WTC11 (cell line): ENCODE results near the gene FAM53A. TPM values are rescaled to one million over a fixed set of nuclear protein-coding genes. Genes with fewer than 3 reads are reported as not detected.

Experiments used
- ATAC-seq: fragments of 200-7000 bp; cut with Tn5 transposase; 2 replicates; pipeline ENCODE4 v1.10.0; 2021; ENCODE audit warnings: mild to moderate bottlenecking, moderate library complexity
- CTCF ChIA-PET: fragments of 300-600 bp; sonication (Branson Sonifier 250); formaldehyde crosslinking; loops from one replicate; lab custom pipeline; 2021; ENCODE audit warnings: antibody characterized with exemption; lab: Charles Lee
- POLR2A ChIA-PET: fragments of 350-600 bp; sonication (Branson Sonifier 250); formaldehyde crosslinking; loops from one replicate; lab custom pipeline; 2021; ENCODE audit warnings: antibody characterized with exemption; lab: Charles Lee
- DNase-seq: peaks from one replicate; pipeline ENCODE4 v3.0.0; 2021; ENCODE audit warnings: low spot score
- H3K27ac Mint-ChIP-seq: 2 replicates; pipeline ENCODE4 v1.8.0; 2021; ENCODE audit warnings: mixed read lengths
- H3K27me3 Mint-ChIP-seq: 2 replicates; pipeline ENCODE4 v1.8.0; 2021; ENCODE audit warnings: low read depth, mild to moderate bottlenecking, moderate library complexity, mixed read lengths
- H3K36me3 Mint-ChIP-seq: 2 replicates; pipeline ENCODE4 v1.8.0; 2021; ENCODE audit warnings: mixed read lengths
- H3K4me1 Mint-ChIP-seq: 2 replicates; pipeline ENCODE4 v1.8.0; 2022; ENCODE audit warnings: mixed read lengths
- H3K4me3 Mint-ChIP-seq: 2 replicates; pipeline ENCODE4 v1.8.0; 2021; ENCODE audit warnings: mild to moderate bottlenecking, moderate library complexity, mixed read lengths
- H3K9me3 Mint-ChIP-seq: 2 replicates; pipeline ENCODE4 v1.8.0; 2021; ENCODE audit warnings: mixed read lengths
- EMX1 ChIP-seq: fragments of 250-450 bp; sonication (Bioruptor Pico); IDR thresholded peaks from 2 replicates; pipeline ENCODE4 v1.8.0; 2021; ENCODE audit warnings: mild to moderate bottlenecking
- ESRRA ChIP-seq: sonication (generic); formaldehyde crosslinking; IDR thresholded peaks from 2 replicates; pipeline ENCODE4 v1.8.1; 2022; ENCODE audit warnings: mild to moderate bottlenecking, missing genetic modification reagents, borderline replicate concordance
- FOXP1 ChIP-seq: sonication (generic); formaldehyde crosslinking; IDR thresholded peaks from 2 replicates; pipeline ENCODE4 v1.8.0; 2022; ENCODE audit warnings: missing genetic modification reagents, mild to moderate bottlenecking, moderate library complexity, borderline replicate concordance
- JAZF1 ChIP-seq: fragments of 250-450 bp; sonication (Bioruptor Pico); IDR thresholded peaks from 2 replicates; pipeline ENCODE4 v1.9.0; 2021; ENCODE audit warnings: moderate library complexity, mild to moderate bottlenecking, inconsistent platforms
- KAT7 ChIP-seq: sonication (generic); formaldehyde crosslinking; IDR thresholded peaks from 2 replicates; pipeline ENCODE4 v1.8.1; 2023; ENCODE audit warnings: missing genetic modification reagents, mild to moderate bottlenecking, borderline replicate concordance
- MXD4 ChIP-seq: fragments of 250-450 bp; sonication (Bioruptor Pico); IDR thresholded peaks from 2 replicates; pipeline ENCODE4 v1.8.0; 2021; ENCODE audit warnings: mild to moderate bottlenecking, moderate library complexity, borderline replicate concordance
- NFATC4 ChIP-seq: fragments of 250-450 bp; sonication (Bioruptor Pico); IDR thresholded peaks from 2 replicates; pipeline ENCODE4 v1.9.0; 2021; ENCODE audit warnings: mild to moderate bottlenecking
- NFYB ChIP-seq: sonication (generic); formaldehyde crosslinking; conservative IDR thresholded peaks from 2 replicates; pipeline ENCODE4 v1.8.0; 2022; ENCODE audit warnings: low read depth, missing genetic modification reagents
- NR3C1 ChIP-seq: sonication (generic); formaldehyde crosslinking; conservative IDR thresholded peaks from 2 replicates; pipeline ENCODE4 v1.8.1; 2023; ENCODE audit warnings: low read depth, mild to moderate bottlenecking, missing genetic modification reagents
- SMAD3 ChIP-seq: sonication (generic); formaldehyde crosslinking; IDR thresholded peaks from 2 replicates; pipeline ENCODE4 v1.8.0; 2022; ENCODE audit warnings: missing genetic modification reagents, mild to moderate bottlenecking, borderline replicate concordance
- SMAD4 ChIP-seq: sonication (generic); formaldehyde crosslinking; IDR thresholded peaks from 2 replicates; pipeline ENCODE4 v1.8.0; 2022; ENCODE audit warnings: mild to moderate bottlenecking, missing genetic modification reagents
- SOX15 ChIP-seq: fragments of 250-450 bp; sonication (Bioruptor Pico); IDR thresholded peaks from 2 replicates; pipeline ENCODE4 v1.9.0; 2021; ENCODE audit warnings: mild to moderate bottlenecking
- TEAD1 ChIP-seq: sonication (generic); formaldehyde crosslinking; IDR thresholded peaks from 2 replicates; pipeline ENCODE4 v1.8.0; 2022; ENCODE audit warnings: mild to moderate bottlenecking, missing genetic modification reagents
- ZNF121 ChIP-seq: sonication (generic); formaldehyde crosslinking; IDR thresholded peaks from 2 replicates; pipeline ENCODE4 v1.8.0; 2023; ENCODE audit warnings: missing genetic modification reagents
- ZNF423 ChIP-seq: fragments of 250-450 bp; sonication (Bioruptor Pico); IDR thresholded peaks from 2 replicates; pipeline ENCODE4 v2.1.2; 2022; ENCODE audit warnings: mild to moderate bottlenecking, moderate library complexity
- total RNA-seq: library from RNA; stranded (reverse); gene quantifications from 3 replicates; pipeline ENCODE4 v1.2.3, GENCODE V29; 2021
- TF ChIP-seq, protein P1 (sequence below): sonication (generic); formaldehyde crosslinking; conservative IDR thresholded peaks from 2 replicates; pipeline ENCODE4 v1.8.1; 2023; ENCODE audit warnings: mild to moderate bottlenecking, low read depth, missing genetic modification reagents, moderate library complexity
- TF ChIP-seq, protein P2 (sequence below): fragments of 250-450 bp; sonication (Bioruptor Pico); IDR thresholded peaks from 2 replicates; pipeline ENCODE4 v1.9.0; 2021; ENCODE audit warnings: mild to moderate bottlenecking
- TF ChIP-seq, protein P3 (sequence below): sonication (generic); formaldehyde crosslinking; IDR thresholded peaks from 2 replicates; pipeline ENCODE4 v1.8.1; 2023; ENCODE audit warnings: mild to moderate bottlenecking, missing genetic modification reagents, moderate library complexity
- TF ChIP-seq, protein P4 (sequence below): sonication (generic); formaldehyde crosslinking; IDR thresholded peaks from 2 replicates; pipeline ENCODE4 v1.8.0; 2023; ENCODE audit warnings: mild to moderate bottlenecking, missing genetic modification reagents
- TF ChIP-seq, protein P5 (sequence below): sonication (generic); formaldehyde crosslinking; conservative IDR thresholded peaks from 2 replicates; pipeline ENCODE4 v1.8.1; 2022; ENCODE audit warnings: mild to moderate bottlenecking, missing genetic modification reagents
- TF ChIP-seq, protein P6 (sequence below): sonication (generic); formaldehyde crosslinking; IDR thresholded peaks from 2 replicates; pipeline ENCODE4 v1.8.0; 2023; ENCODE audit warnings: missing genetic modification reagents, mild to moderate bottlenecking, borderline replicate concordance

Gene FAM53A
- total RNA-seq, 1 experiment from 2014 or later = 2.9 TPM

DNA sequence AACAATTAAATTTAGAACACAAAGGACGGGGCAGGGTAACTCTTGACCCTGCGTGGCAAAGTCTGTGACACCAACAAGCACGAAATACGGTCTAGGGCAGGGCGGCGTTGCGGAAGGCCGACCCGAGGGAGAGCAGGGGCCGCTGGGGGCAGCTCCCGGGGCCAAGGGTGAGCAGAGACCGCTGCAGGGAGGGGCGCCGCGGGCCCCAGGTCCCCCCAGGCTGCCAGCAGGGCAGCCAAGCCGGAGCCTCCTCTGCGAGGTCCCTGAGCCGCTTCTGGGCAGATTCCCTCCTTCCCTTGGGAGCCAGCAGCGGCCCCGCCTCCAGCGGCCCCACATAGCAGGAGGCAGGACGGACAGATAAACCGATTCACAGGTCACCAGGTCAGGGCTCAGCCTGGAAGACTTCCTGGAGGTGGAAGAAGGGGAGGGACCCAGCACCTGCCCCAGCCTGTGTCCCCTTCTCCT, 90.2 kb downstream of the FAM53A start (continued):
- TF ChIP-seq, protein P1, sequence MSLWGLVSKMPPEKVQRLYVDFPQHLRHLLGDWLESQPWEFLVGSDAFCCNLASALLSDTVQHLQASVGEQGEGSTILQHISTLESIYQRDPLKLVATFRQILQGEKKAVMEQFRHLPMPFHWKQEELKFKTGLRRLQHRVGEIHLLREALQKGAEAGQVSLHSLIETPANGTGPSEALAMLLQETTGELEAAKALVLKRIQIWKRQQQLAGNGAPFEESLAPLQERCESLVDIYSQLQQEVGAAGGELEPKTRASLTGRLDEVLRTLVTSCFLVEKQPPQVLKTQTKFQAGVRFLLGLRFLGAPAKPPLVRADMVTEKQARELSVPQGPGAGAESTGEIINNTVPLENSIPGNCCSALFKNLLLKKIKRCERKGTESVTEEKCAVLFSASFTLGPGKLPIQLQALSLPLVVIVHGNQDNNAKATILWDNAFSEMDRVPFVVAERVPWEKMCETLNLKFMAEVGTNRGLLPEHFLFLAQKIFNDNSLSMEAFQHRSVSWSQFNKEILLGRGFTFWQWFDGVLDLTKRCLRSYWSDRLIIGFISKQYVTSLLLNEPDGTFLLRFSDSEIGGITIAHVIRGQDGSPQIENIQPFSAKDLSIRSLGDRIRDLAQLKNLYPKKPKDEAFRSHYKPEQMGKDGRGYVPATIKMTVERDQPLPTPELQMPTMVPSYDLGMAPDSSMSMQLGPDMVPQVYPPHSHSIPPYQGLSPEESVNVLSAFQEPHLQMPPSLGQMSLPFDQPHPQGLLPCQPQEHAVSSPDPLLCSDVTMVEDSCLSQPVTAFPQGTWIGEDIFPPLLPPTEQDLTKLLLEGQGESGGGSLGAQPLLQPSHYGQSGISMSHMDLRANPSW = no peak
- no peak for TF ChIP-seq MXD4 (CRISPR knock-in tag)
- TF ChIP-seq, protein P2, sequence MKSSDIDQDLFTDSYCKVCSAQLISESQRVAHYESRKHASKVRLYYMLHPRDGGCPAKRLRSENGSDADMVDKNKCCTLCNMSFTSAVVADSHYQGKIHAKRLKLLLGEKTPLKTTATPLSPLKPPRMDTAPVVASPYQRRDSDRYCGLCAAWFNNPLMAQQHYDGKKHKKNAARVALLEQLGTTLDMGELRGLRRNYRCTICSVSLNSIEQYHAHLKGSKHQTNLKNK (CRISPR knock-in tag) = no peak
- no peak for TF ChIP-seq KAT7
- TF ChIP-seq ESRRA (CRISPR knock-in tag) = no peak

DNA sequence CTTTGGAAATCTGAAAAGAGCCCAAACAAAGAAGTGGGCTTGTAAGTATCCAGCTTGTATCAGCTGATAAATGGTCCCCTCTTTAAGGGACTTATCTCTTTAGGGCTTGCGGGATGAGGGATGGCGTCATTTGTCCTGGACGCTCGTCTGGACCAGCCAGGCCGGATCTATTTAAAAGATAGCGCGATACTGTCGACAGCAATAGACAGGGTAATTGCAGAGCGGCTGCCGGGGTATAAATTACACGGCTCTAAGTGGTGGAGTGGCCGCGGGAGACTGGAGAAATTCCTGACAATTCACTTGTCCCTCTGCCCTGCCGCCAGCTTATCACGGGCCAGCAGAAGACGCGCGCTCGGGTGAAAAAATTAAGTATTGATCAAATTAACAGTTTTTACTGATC, 90.7 kb downstream of the FAM53A start:
- ChIA-PET CTCF (interaction anchor here (0.7 kb wide), 1 partner anchor 13 kb away, joined by 3 read pairs; no protein-coding TSS in a partner anchor), POLR2A (no interaction called here)
- Mint-ChIP-seq H3K27ac (no peak overlapping the region), H3K4me1 (no peaks in the 10 kb centered on the region), H3K27me3 (peaks cover 3% of the 10 kb centered on the region; the same call in 1 of the 2 replicates), H3K36me3 (peaks cover 8% of the 10 kb centered on the region), H3K9me3 (peaks cover 23% of the 10 kb centered on the region), H3K4me3 (no peak overlapping the region)
- no peak for ATAC-seq
- TF ChIP-seq SMAD3 (CRISPR knock-in tag) (no peak), TEAD1 (CRISPR knock-in tag) (no peak), ZNF121 (CRISPR knock-in tag) (no peak), ESRRA (CRISPR knock-in tag) (no peak), SOX15 (CRISPR knock-in tag) (no peak), NR3C1 (CRISPR knock-in tag) (no peak)
- TF ChIP-seq, protein P3, sequence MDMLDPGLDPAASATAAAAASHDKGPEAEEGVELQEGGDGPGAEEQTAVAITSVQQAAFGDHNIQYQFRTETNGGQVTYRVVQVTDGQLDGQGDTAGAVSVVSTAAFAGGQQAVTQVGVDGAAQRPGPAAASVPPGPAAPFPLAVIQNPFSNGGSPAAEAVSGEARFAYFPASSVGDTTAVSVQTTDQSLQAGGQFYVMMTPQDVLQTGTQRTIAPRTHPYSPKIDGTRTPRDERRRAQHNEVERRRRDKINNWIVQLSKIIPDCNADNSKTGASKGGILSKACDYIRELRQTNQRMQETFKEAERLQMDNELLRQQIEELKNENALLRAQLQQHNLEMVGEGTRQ (CRISPR knock-in tag) = no peak
- TF ChIP-seq, protein P4, sequence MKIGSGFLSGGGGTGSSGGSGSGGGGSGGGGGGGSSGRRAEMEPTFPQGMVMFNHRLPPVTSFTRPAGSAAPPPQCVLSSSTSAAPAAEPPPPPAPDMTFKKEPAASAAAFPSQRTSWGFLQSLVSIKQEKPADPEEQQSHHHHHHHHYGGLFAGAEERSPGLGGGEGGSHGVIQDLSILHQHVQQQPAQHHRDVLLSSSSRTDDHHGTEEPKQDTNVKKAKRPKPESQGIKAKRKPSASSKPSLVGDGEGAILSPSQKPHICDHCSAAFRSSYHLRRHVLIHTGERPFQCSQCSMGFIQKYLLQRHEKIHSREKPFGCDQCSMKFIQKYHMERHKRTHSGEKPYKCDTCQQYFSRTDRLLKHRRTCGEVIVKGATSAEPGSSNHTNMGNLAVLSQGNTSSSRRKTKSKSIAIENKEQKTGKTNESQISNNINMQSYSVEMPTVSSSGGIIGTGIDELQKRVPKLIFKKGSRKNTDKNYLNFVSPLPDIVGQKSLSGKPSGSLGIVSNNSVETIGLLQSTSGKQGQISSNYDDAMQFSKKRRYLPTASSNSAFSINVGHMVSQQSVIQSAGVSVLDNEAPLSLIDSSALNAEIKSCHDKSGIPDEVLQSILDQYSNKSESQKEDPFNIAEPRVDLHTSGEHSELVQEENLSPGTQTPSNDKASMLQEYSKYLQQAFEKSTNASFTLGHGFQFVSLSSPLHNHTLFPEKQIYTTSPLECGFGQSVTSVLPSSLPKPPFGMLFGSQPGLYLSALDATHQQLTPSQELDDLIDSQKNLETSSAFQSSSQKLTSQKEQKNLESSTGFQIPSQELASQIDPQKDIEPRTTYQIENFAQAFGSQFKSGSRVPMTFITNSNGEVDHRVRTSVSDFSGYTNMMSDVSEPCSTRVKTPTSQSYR (CRISPR knock-in tag) = no peak
- DNase-seq = no peak

DNA sequence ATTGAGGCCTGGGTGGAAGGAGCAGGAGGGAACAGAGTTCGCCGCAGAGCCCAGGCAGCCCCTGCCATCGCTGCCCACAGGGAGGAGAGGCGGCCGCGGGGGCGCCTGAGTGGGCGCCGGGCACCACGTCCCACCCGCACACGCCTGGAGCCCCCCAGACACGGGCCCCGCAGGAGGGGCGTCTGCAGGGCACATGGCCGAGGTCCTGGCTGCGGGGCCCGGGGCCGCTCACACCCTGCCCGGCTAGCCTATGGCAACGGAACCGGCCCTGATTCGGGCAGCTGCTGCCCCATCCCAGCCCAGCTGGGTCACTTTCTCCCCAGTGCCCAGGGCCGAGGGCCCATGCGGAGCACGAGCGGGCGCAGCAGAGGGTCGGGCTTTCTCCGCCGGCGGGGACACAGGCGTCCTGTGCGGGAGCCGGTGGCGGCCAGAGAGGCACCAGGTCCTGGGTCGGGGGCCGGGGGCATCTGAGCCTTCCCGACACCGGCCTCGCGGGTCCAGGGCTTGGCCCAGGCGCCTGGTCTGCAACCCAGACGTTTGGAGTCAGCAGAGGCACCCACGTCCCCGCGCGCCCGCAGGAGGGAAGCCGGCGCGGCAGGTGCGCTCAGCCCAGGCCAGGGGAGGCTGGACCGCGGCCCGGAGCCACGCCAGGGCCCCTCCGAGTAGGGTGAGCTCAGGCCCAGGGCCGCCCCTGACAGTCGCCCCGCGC, 91.2 kb downstream of the FAM53A start:
- peak; percentile 34 for ATAC-seq
- ChIA-PET POLR2A (no interaction called here), CTCF (interaction anchor here (0.7 kb wide), 1 partner anchor 14 kb away, joined by 3 read pairs; no protein-coding TSS in a partner anchor)
- H3K4me3 Mint-ChIP-seq = no peak overlapping the region
- H3K4me1 Mint-ChIP-seq = no peaks in the 10 kb centered on the region
- peak; percentile 14 for DNase-seq
- H3K27ac Mint-ChIP-seq = no peak overlapping the region
- peaks cover 8% of the 10 kb centered on the region for H3K36me3 Mint-ChIP-seq
- H3K27me3 Mint-ChIP-seq = peaks cover 3% of the 10 kb centered on the region; the same call in 1 of the 2 replicates
- peaks cover 23% of the 10 kb centered on the region for H3K9me3 Mint-ChIP-seq
- TF ChIP-seq, protein P5, sequence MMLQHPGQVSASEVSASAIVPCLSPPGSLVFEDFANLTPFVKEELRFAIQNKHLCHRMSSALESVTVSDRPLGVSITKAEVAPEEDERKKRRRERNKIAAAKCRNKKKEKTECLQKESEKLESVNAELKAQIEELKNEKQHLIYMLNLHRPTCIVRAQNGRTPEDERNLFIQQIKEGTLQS (CRISPR knock-in tag) = no peak
- TF ChIP-seq NFATC4 (CRISPR knock-in tag) (no peak), EMX1 (CRISPR knock-in tag) (no peak), NFYB (CRISPR knock-in tag) (no peak), SMAD4 (CRISPR knock-in tag) (no peak), ESRRA (CRISPR knock-in tag) (no peak), FOXP1 (no peak), ZNF423 (CRISPR knock-in tag) (no peak), JAZF1 (CRISPR knock-in tag) (no peak), SMAD3 (CRISPR knock-in tag) (no peak)
- TF ChIP-seq, protein P6, sequence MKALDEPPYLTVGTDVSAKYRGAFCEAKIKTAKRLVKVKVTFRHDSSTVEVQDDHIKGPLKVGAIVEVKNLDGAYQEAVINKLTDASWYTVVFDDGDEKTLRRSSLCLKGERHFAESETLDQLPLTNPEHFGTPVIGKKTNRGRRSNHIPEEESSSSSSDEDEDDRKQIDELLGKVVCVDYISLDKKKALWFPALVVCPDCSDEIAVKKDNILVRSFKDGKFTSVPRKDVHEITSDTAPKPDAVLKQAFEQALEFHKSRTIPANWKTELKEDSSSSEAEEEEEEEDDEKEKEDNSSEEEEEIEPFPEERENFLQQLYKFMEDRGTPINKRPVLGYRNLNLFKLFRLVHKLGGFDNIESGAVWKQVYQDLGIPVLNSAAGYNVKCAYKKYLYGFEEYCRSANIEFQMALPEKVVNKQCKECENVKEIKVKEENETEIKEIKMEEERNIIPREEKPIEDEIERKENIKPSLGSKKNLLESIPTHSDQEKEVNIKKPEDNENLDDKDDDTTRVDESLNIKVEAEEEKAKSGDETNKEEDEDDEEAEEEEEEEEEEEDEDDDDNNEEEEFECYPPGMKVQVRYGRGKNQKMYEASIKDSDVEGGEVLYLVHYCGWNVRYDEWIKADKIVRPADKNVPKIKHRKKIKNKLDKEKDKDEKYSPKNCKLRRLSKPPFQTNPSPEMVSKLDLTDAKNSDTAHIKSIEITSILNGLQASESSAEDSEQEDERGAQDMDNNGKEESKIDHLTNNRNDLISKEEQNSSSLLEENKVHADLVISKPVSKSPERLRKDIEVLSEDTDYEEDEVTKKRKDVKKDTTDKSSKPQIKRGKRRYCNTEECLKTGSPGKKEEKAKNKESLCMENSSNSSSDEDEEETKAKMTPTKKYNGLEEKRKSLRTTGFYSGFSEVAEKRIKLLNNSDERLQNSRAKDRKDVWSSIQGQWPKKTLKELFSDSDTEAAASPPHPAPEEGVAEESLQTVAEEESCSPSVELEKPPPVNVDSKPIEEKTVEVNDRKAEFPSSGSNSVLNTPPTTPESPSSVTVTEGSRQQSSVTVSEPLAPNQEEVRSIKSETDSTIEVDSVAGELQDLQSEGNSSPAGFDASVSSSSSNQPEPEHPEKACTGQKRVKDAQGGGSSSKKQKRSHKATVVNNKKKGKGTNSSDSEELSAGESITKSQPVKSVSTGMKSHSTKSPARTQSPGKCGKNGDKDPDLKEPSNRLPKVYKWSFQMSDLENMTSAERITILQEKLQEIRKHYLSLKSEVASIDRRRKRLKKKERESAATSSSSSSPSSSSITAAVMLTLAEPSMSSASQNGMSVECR (CRISPR knock-in tag) = no peak
